Astrocyte of the cerebellum (primary cell): ENCODE results near the gene QARS1.

Source experiments
- DNase-seq: peaks from one replicate; pipeline ENCODE4 v3.0.0-alpha.2; 2011; ENCODE audit warnings: low read depth
- H3K4me3 ChIP-seq: 2 replicates; pipeline ENCODE4 v1.5.1; 2011; ENCODE audit warnings: mild to moderate bottlenecking, low read depth, low read length, moderate library complexity
- in situ Hi-C: cut with HindIII; loops from 2 replicates; pipeline ENCODE4 v1.10.0; 2017; ENCODE audit warnings: low sequenced_read_pairs
- TF ChIP-seq, protein P1 (sequence below): IDR thresholded peaks from 2 replicates; pipeline ENCODE4 v1.5.1; 2012; ENCODE audit warnings: low read length, low read depth, moderate library complexity, mild to moderate bottlenecking; ENCODE audit errors: missing control alignments

QARS1 gene

GRCh38 chr3:49098429-49098828 lies 6.1 kb downstream of the QARS1 start:
- no peak for DNase-seq
- in situ Hi-C loops = no loop called here
- H3K4me3 ChIP-seq = no peak overlapping the region
- TF ChIP-seq, protein P1, sequence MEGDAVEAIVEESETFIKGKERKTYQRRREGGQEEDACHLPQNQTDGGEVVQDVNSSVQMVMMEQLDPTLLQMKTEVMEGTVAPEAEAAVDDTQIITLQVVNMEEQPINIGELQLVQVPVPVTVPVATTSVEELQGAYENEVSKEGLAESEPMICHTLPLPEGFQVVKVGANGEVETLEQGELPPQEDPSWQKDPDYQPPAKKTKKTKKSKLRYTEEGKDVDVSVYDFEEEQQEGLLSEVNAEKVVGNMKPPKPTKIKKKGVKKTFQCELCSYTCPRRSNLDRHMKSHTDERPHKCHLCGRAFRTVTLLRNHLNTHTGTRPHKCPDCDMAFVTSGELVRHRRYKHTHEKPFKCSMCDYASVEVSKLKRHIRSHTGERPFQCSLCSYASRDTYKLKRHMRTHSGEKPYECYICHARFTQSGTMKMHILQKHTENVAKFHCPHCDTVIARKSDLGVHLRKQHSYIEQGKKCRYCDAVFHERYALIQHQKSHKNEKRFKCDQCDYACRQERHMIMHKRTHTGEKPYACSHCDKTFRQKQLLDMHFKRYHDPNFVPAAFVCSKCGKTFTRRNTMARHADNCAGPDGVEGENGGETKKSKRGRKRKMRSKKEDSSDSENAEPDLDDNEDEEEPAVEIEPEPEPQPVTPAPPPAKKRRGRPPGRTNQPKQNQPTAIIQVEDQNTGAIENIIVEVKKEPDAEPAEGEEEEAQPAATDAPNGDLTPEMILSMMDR = no peak

GRCh38 chr3:49093853-49094767 lies 10.4 kb downstream of the QARS1 start, which contains the start of gene QRICH1:
Gene QRICH1 (minus strand): TSS chr3:49094071. CDS start chr3:49077017, 17,054 bp downstream.
- in situ Hi-C loops = no loop called here
- H3K4me3 ChIP-seq = peak within 1 kb of the TSS; percentile 75
- TF ChIP-seq, protein P1 = peak; percentile 68
- peak; percentile 97 for DNase-seq

DNA sequence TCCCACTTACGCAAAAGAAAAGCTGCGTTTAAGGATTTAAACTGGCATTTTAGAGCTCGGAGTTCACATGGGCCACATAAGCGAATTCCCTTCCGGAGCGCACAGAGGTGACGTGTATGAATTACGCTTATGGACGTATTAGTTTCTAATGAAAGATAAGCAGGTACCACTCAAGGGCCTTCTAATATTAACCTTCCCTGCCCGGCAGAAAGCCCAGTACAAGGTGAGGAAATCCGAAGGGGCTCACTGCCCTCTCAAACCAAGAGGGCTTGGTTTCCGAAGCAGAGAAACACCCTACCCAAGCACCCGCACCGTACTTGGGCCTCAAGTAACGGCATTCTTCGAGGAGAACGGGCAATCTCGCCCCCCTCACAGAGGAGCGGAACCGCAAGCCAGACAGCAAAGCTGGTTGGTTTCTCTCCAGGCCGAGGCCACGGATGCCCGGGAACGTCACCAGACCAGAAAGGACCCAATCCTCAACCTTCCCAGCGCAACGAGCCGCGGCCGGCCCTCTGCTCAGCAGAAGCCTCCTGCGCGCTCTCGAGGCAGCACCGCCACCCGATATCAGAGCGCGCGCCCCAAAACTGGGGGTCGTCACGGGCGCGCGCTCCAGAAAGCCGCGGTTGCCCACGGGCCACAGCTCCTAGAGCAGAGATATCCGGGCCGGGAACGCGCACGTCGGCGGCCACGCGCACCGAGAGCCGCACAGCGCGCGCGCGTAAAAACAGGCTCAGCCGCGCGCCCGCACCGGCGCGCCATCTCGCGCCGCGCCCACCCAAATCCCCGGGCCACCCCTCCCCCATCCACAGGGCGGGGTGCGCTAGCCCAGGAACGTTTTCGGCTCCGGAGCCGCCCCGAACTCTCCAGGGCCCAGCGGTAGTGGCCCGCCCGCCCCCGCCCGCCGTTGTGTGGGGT lies 11.4 kb downstream of the QARS1 start:
- peak; percentile 52 for DNase-seq
- in situ Hi-C loops = no loop called here
- TF ChIP-seq, protein P1 = no peak
- peak overlapping the region; percentile 75 for H3K4me3 ChIP-seq

DNA sequence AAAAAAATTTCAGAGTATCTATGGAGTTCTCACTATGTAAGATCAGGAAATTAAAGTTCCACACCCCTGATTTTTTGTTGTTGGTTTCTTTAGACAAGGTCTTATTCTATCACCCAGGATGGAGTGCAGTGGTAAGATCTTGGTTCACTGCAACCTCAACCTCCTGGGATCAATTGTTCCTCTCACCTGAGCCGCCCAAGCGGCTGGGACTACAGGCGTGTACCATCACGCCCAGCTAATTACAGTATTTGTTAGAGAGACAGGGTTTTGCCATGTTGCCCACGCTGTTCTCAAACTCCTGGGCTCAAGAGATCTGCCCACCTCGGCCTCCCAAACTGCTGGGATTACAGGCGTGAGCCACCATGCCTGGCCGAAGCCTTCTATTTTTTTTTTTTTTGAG lies 23.1 kb downstream of the QARS1 start:
- TF ChIP-seq, protein P1 = no peak
- H3K4me3 ChIP-seq = no peak overlapping the region
- in situ Hi-C loops = no loop called here
- DNase-seq = no peak

DNA sequence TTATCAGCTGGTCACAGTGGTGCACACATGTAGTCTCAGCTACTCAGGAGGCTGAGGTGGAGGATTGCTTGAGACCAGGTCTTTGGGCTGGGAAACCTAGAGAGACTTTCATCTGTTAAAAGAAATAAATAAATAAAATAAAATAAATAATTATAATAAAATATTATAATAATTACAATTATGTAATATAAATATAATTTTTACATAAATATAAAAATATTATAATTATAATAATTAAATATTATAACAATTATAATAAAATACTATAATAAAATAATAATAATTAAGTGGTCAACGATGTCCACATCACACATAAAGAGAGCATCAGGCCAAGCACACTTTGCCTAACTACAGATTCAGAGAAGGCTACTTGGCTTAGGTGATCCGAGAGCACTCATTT lies 25.3 kb downstream of the QARS1 start:
- H3K4me3 ChIP-seq = no peak overlapping the region
- in situ Hi-C loops = no loop called here
- TF ChIP-seq, protein P1 = no peak
- no peak for DNase-seq

- in situ Hi-C loops = no loop called here
- no peak for DNase-seq
- TF ChIP-seq, protein P1 = no peak
- no peak overlapping the region for H3K4me3 ChIP-seq
Measured at GRCh38 chr3:49076646-49077045, 27.9 kb downstream of the QARS1 start.
